ENCODE data around the gene LAMTOR2.
A peak's percentile ranks its signal among the peaks of the same experiment; 100 is the strongest.

DNA sequence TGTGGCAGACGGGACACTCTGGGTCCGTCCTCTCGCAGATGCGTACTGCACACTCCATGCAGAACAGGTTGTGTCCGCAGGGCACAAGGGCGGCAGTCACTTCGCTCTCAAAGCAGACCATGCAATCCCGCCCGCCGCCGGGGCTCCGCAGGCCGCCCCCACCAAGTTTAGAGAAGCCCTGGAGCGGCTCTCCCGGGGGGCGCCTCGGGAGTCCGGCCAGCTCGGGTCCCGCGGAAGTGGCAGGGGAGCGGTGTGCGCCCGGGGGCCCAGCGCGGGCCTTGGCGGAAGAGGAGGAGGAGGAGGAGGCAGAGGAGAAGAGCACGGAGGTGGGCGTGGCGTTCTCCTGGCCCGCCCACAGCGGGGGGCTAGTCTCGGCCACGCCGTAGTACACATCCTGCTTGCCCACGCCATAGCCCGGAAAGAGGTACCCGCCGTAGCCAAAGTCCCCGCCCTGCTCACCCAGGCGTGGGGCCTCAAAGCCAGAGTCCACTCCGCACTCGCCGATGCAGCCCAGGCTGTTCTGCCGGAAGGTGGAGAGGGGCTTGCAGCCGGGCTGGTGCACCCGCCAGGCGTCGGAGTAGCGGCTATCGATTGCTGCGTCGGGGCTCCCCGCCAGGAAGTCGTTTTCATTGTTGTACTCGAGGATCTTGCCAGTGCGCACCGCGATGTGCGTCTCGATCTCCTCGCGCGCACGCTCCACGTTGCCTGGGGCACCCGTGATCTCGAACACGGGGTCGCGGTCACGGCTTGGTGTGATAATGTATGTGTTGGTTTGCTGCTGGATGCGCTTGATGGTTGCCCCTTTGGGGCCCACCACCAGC is 22.2 kb downstream of the LAMTOR2 start:
- TF ChIP-seq, protein P1, sequence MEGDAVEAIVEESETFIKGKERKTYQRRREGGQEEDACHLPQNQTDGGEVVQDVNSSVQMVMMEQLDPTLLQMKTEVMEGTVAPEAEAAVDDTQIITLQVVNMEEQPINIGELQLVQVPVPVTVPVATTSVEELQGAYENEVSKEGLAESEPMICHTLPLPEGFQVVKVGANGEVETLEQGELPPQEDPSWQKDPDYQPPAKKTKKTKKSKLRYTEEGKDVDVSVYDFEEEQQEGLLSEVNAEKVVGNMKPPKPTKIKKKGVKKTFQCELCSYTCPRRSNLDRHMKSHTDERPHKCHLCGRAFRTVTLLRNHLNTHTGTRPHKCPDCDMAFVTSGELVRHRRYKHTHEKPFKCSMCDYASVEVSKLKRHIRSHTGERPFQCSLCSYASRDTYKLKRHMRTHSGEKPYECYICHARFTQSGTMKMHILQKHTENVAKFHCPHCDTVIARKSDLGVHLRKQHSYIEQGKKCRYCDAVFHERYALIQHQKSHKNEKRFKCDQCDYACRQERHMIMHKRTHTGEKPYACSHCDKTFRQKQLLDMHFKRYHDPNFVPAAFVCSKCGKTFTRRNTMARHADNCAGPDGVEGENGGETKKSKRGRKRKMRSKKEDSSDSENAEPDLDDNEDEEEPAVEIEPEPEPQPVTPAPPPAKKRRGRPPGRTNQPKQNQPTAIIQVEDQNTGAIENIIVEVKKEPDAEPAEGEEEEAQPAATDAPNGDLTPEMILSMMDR (IDR thresholded peaks at IDR 0.05) = peak in 2 of 5 experiments; percentile 17 to 35
- peak in 1 of 2 donors; percentile 37 for TF ChIP-seq EP300 (IDR thresholded peaks at IDR 0.05)
- no peak for TF ChIP-seq POLR2A (IDR thresholded peaks at IDR 0.05)

Measured in tibial nerve (tissue), 4 donors.